Astrocyte (in vitro differentiated cells and primary cell): ENCODE measurements around the gene ADGRF3.

Experiments used
- EZH2 ChIP-seq: IDR thresholded peaks from 2 replicates; pipeline ENCODE4 v1.6.1; 2012; ENCODE audit warnings: mild to moderate bottlenecking, low read length, inconsistent platforms; ENCODE audit not compliant: insufficient read depth
- TF ChIP-seq, protein P1 (sequence below): IDR thresholded peaks from 2 replicates; pipeline ENCODE4 v1.5.1; 2011; ENCODE audit warnings: low read depth, mild to moderate bottlenecking, inconsistent platforms, low read length, moderate library complexity; ENCODE audit not compliant: insufficient read depth

DNA sequence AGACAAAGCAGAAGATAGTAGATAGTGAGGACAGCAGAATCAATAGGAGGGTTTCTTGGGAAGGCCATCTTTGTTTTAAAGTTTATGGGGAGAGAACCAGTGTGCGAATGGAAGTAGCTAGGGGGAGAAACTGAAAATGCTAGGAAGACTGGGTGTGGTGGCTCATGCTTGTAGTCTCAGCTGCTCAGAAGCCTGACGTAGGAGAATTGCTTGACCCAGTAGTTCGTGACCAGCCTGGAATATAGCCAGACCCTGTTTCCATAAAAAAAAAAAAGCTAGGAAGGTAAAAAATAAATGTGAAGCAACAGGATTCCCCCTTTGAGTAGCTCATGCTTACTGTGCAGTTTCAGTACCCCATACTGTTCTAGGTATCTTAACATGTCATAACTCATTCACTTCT, 36.0 kb upstream of the ADGRF3 start:
- TF ChIP-seq, protein P1, sequence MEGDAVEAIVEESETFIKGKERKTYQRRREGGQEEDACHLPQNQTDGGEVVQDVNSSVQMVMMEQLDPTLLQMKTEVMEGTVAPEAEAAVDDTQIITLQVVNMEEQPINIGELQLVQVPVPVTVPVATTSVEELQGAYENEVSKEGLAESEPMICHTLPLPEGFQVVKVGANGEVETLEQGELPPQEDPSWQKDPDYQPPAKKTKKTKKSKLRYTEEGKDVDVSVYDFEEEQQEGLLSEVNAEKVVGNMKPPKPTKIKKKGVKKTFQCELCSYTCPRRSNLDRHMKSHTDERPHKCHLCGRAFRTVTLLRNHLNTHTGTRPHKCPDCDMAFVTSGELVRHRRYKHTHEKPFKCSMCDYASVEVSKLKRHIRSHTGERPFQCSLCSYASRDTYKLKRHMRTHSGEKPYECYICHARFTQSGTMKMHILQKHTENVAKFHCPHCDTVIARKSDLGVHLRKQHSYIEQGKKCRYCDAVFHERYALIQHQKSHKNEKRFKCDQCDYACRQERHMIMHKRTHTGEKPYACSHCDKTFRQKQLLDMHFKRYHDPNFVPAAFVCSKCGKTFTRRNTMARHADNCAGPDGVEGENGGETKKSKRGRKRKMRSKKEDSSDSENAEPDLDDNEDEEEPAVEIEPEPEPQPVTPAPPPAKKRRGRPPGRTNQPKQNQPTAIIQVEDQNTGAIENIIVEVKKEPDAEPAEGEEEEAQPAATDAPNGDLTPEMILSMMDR, result no peak
- TF ChIP-seq EZH2, result no peak
